GDM1 (cell line): ENCODE measurements around the gene CEMP1.
"Not testable (repeated sequence)": the region's sequence is repeated elsewhere in the genome, so short reads cannot be mapped to it uniquely, and the experiment has no call there.

Experiments
- DNase-seq: peaks from one replicate; lab custom pipeline; 2025; lab: John Stamatoyannopoulos, UW

Gene CEMP1

GRCh38 chr16:2531371-2531695, at the start of gene CEMP1:
TSS of gene CEMP1 (minus strand) at chr16:2531408. CDS start at chr16:2531073, 335 bp downstream.
- no peak for DNase-seq

GRCh38 chr16:2580818-2581217, 49.6 kb upstream of the CEMP1 start:
- DNase-seq, result not testable (repeated sequence)

GRCh38 chr16:2580143-2580542, 48.9 kb upstream of the CEMP1 start:
- DNase-seq, result not testable (repeated sequence)

GRCh38 chr16:2578905-2579304, 47.7 kb upstream of the CEMP1 start:
- not testable (repeated sequence) for DNase-seq

- not testable (repeated sequence) for DNase-seq
Measured at GRCh38 chr16:2577044-2577443, 45.8 kb upstream of the CEMP1 start.

- not testable (repeated sequence) for DNase-seq
Measured at GRCh38 chr16:2575839-2576238, 44.6 kb upstream of the CEMP1 start.

- DNase-seq, result not testable (repeated sequence)
Measured at GRCh38 chr16:2572704-2573103, 41.5 kb upstream of the CEMP1 start.

GRCh38 chr16:2568573-2568972, 37.4 kb upstream of the CEMP1 start:
- DNase-seq, result not testable (repeated sequence)

- DNase-seq, result not testable (repeated sequence)
Measured at GRCh38 chr16:2567506-2567905, 36.3 kb upstream of the CEMP1 start.

- not testable (repeated sequence) for DNase-seq
Measured at GRCh38 chr16:2560798-2561133, 29.6 kb upstream of the CEMP1 start.

- DNase-seq, result not testable (repeated sequence)
Measured at GRCh38 chr16:2560131-2560797, 29.1 kb upstream of the CEMP1 start.

GRCh38 chr16:2557150-2557549, 25.9 kb upstream of the CEMP1 start:
- DNase-seq, result not testable (repeated sequence)

- DNase-seq, result not testable (repeated sequence)
Measured at GRCh38 chr16:2554709-2555425, 23.7 kb upstream of the CEMP1 start.

- DNase-seq, result not testable (repeated sequence)
Measured at GRCh38 chr16:2551420-2551889, 20.2 kb upstream of the CEMP1 start.

GRCh38 chr16:2550283-2550878, 19.2 kb upstream of the CEMP1 start:
- DNase-seq, result not testable (repeated sequence)

GRCh38 chr16:2543771-2544170, 12.6 kb upstream of the CEMP1 start:
- DNase-seq, result not testable (repeated sequence)

GRCh38 chr16:2541409-2541808, 10.2 kb upstream of the CEMP1 start:
- not testable (repeated sequence) for DNase-seq

- DNase-seq, result not testable (repeated sequence)
Measured at GRCh38 chr16:2540912-2541311, 9.7 kb upstream of the CEMP1 start.

- not testable (repeated sequence) for DNase-seq
Measured at GRCh38 chr16:2539845-2540458, 8.7 kb upstream of the CEMP1 start.

GRCh38 chr16:2539192-2539844, 8.1 kb upstream of the CEMP1 start:
- not testable (repeated sequence) for DNase-seq

- DNase-seq, result peak; percentile 94
Measured at GRCh38 chr16:2537451-2538379, 6.5 kb upstream of the CEMP1 start, which contains the start of gene PDPK1. TSS of gene PDPK1 (plus strand) at chr16:2538021. CDS start at chr16:2538113, 92 bp downstream.
